Neural progenitor cell (in vitro differentiated cells): Measurements from ENCODE around the gene CACNA2D4. TPM values are rescaled to one million over a fixed set of nuclear protein-coding genes. Genes with fewer than 3 reads are reported as not detected.

Source experiments
- DNase-seq: peaks from one replicate; pipeline ENCODE4 v3.0.0-alpha.2; 2016; ENCODE audit warnings: low spot score
- H2AFZ ChIP-seq: fragments of 200-600 bp; sonication (generic); replicated peaks from 2 replicates; pipeline ENCODE4 v1.6.1; 2016; ENCODE audit warnings: antibody characterized with exemption
- H3F3A ChIP-seq: fragments of 200-600 bp; sonication (generic); 2 replicates; pipeline ENCODE4 v1.6.1; 2016; ENCODE audit warnings: antibody characterized with exemption, low read depth
- H3K27ac ChIP-seq: fragments of 200-600 bp; sonication (generic); 2 replicates; pipeline ENCODE4 v1.5.1; 2016; ENCODE audit warnings: mild to moderate bottlenecking
- H3K27me3 ChIP-seq: fragments of 200-600 bp; sonication (generic); 2 replicates; pipeline ENCODE4 v1.6.1; 2016; ENCODE audit warnings: mild to moderate bottlenecking, moderate library complexity
- H3K36me3 ChIP-seq: fragments of 200-600 bp; sonication (generic); 2 replicates; pipeline ENCODE4 v1.5.1; 2016
- H3K4me1 ChIP-seq: fragments of 200-600 bp; sonication (generic); 2 replicates; pipeline ENCODE4 v1.6.1; 2016; ENCODE audit warnings: mixed run types
- H3K4me2 ChIP-seq: fragments of 200-600 bp; sonication (generic); 2 replicates; pipeline ENCODE4 v1.6.1; 2016
- H3K4me3 ChIP-seq: fragments of 200-600 bp; sonication (generic); 2 replicates; pipeline ENCODE4 v1.5.1; 2016
- H3K79me2 ChIP-seq: fragments of 200-600 bp; sonication (generic); 2 replicates; pipeline ENCODE4 v1.6.1; 2016; ENCODE audit warnings: low read depth
- H3K9ac ChIP-seq: fragments of 200-600 bp; sonication (generic); 2 replicates; pipeline ENCODE4 v1.6.1; 2016
- H3K9me3 ChIP-seq: fragments of 200-600 bp; sonication (generic); 2 replicates; pipeline ENCODE4 v1.5.1; 2016; ENCODE audit warnings: low read depth
- H4K20me1 ChIP-seq: fragments of 200-600 bp; sonication (generic); 2 replicates; pipeline ENCODE4 v1.6.1; 2016; ENCODE audit warnings: low read depth
- H3K27ac Mint-ChIP-seq: 3 replicates; pipeline ENCODE4 v1.8.0; 2021; ENCODE audit warnings: mixed read lengths
- H3K27me3 Mint-ChIP-seq: 2 replicates; pipeline ENCODE4 v1.8.0; 2022; ENCODE audit warnings: low read depth, mild to moderate bottlenecking, inconsistent platforms, moderate library complexity, mixed read lengths; ENCODE audit not compliant: insufficient read depth
- H3K36me3 Mint-ChIP-seq: 3 replicates; pipeline ENCODE4 v1.8.0; 2021; ENCODE audit warnings: mixed read lengths
- H3K4me1 Mint-ChIP-seq: 3 replicates; pipeline ENCODE4 v1.8.0; 2021; ENCODE audit warnings: mixed read lengths
- H3K4me3 Mint-ChIP-seq: 3 replicates; pipeline ENCODE4 v1.8.0; 2021; ENCODE audit warnings: mild to moderate bottlenecking, moderate library complexity, mixed read lengths
- H3K9me3 Mint-ChIP-seq: 3 replicates; pipeline ENCODE4 v1.8.0; 2020; ENCODE audit warnings: mixed read lengths
- CTCF ChIP-seq: fragments of 200-600 bp; sonication (generic); IDR thresholded peaks from 2 replicates; pipeline ENCODE4 v1.5.1; 2017; ENCODE audit warnings: antibody characterized with exemption, mild to moderate bottlenecking
- EZH2 ChIP-seq: fragments of 200-600 bp; sonication (generic); IDR thresholded peaks from 2 replicates; pipeline ENCODE4 v1.6.1; 2017; ENCODE audit warnings: antibody characterized with exemption, mild to moderate bottlenecking, moderate library complexity
- EZH2phosphoT487 ChIP-seq: fragments of 200-600 bp; sonication (generic); IDR thresholded peaks from 2 replicates; pipeline ENCODE4 v1.6.1; 2017; ENCODE audit warnings: antibody characterized with exemption
- total RNA-seq: library from RNA; depleted of rRNA; stranded (reverse); fragments of >200 nt; gene quantifications from 2 replicates; pipeline ENCODE4 v1.2.3, GENCODE V29; 2015; ENCODE audit warnings: low replicate concordance

The CACNA2D4 gene
- total RNA-seq, 1 donor from 2014 or later, result 3.0 TPM

GRCh38 chr12:1749019-1749418 lies 169.4 kb downstream of the CACNA2D4 start:
- Histone ChIP-seq H4K20me1 (no peaks in the 10 kb centered on the region), H3K9me3 (peaks cover 6% of the 10 kb centered on the region), H3K79me2 (peaks cover 93% of the 10 kb centered on the region), H3K4me3 (no peak overlapping the region), H3K27ac (no peak overlapping the region), H3K27me3 (no peaks in the 10 kb centered on the region), H3K9ac (no peak overlapping the region), H3K4me1 (no peaks in the 10 kb centered on the region), H3F3A (no peaks in the 10 kb centered on the region), H3K4me2 (no peak overlapping the region), H3K36me3 (peaks cover 7% of the 10 kb centered on the region), H2AFZ (no peak overlapping the region)
- no peak overlapping the region for H3K27ac Mint-ChIP-seq
- peaks cover 33% of the 10 kb centered on the region for H3K9me3 Mint-ChIP-seq
- H3K4me1 Mint-ChIP-seq, result no peaks in the 10 kb centered on the region
- no peak overlapping the region for H3K4me3 Mint-ChIP-seq
- TF ChIP-seq CTCF (no peak), EZH2phosphoT487 (no peak), EZH2 (no peak)
- DNase-seq, result no peak
- H3K27me3 Mint-ChIP-seq, result no peaks in the 10 kb centered on the region
- H3K36me3 Mint-ChIP-seq, result peaks cover 29% of the 10 kb centered on the region

- H3K9me3 Mint-ChIP-seq, result peaks cover 34% of the 10 kb centered on the region
- H3K27me3 ChIP-seq, result no peaks in the 10 kb centered on the region
- no peak overlapping the region for H3K9ac ChIP-seq
- no peaks in the 10 kb centered on the region for H3K4me1 Mint-ChIP-seq
- TF ChIP-seq CTCF (no peak), EZH2 (no peak), EZH2phosphoT487 (no peak)
- H3K4me3 Mint-ChIP-seq, result no peak overlapping the region
- no peaks in the 10 kb centered on the region for H3K4me1 ChIP-seq
- no peak overlapping the region for H3K27ac ChIP-seq
- peaks cover 7% of the 10 kb centered on the region for H3K36me3 ChIP-seq
- no peak overlapping the region for H3K4me2 ChIP-seq
- no peaks in the 10 kb centered on the region for H3K27me3 Mint-ChIP-seq
- no peak overlapping the region for H3K27ac Mint-ChIP-seq
- H3K36me3 Mint-ChIP-seq, result peaks cover 32% of the 10 kb centered on the region
- H3K79me2 ChIP-seq, result peaks cover 97% of the 10 kb centered on the region
- H4K20me1 ChIP-seq, result peaks cover under 1% of the 10 kb centered on the region
- H3K4me3 ChIP-seq, result no peak overlapping the region
- no peaks in the 10 kb centered on the region for H3F3A ChIP-seq
- H2AFZ ChIP-seq, result no peak overlapping the region
- no peak for DNase-seq
- H3K9me3 ChIP-seq, result peaks cover 6% of the 10 kb centered on the region
These were observed 170.8 kb downstream of the CACNA2D4 start for GRCh38 chr12:1747609-1748008.

- DNase-seq, result no peak
- Histone ChIP-seq H3K79me2 (peaks cover 99% of the 10 kb centered on the region), H3K27ac (no peak overlapping the region), H3K4me1 (peaks cover 2% of the 10 kb centered on the region), H2AFZ (no peak overlapping the region), H3K36me3 (peaks cover 7% of the 10 kb centered on the region), H3K9ac (no peak overlapping the region), H3K4me3 (no peak overlapping the region), H3K4me2 (no peak overlapping the region), H3K9me3 (peaks cover 6% of the 10 kb centered on the region), H4K20me1 (peaks cover 16% of the 10 kb centered on the region), H3K27me3 (no peaks in the 10 kb centered on the region), H3F3A (no peaks in the 10 kb centered on the region)
- H3K27me3 Mint-ChIP-seq, result no peaks in the 10 kb centered on the region
- peaks cover 32% of the 10 kb centered on the region for H3K36me3 Mint-ChIP-seq
- no peak overlapping the region for H3K4me3 Mint-ChIP-seq
- peaks cover 34% of the 10 kb centered on the region for H3K9me3 Mint-ChIP-seq
- H3K4me1 Mint-ChIP-seq, result peaks cover 10% of the 10 kb centered on the region
- H3K27ac Mint-ChIP-seq, result no peak overlapping the region
- TF ChIP-seq EZH2, result no peak
- no peak for TF ChIP-seq CTCF
- no peak for TF ChIP-seq EZH2phosphoT487
These were observed 173.5 kb downstream of the CACNA2D4 start for GRCh38 chr12:1744932-1745331.

Other genes starting within 250 kb of the CACNA2D4 start
- gene ADIPOR2, start 227.6 kb downstream of the CACNA2D4 start, total RNA-seq, result 29.6 and 33.6 TPM in 2 replicates
- 0.09 TPM in 1 of 2 replicates, not detected in the other for gene LRTM2, start 98.1 kb downstream of the CACNA2D4 start, total RNA-seq
- gene DCP1B, start 85.8 kb upstream of the CACNA2D4 start, total RNA-seq, result 20.2 and 25.8 TPM in 2 replicates
- gene CACNA1C, start 134.3 kb upstream of the CACNA2D4 start, total RNA-seq, result 1.2 and 2.7 TPM in 2 replicates